ENCODE measurements around the gene RNASE1.

DNA sequence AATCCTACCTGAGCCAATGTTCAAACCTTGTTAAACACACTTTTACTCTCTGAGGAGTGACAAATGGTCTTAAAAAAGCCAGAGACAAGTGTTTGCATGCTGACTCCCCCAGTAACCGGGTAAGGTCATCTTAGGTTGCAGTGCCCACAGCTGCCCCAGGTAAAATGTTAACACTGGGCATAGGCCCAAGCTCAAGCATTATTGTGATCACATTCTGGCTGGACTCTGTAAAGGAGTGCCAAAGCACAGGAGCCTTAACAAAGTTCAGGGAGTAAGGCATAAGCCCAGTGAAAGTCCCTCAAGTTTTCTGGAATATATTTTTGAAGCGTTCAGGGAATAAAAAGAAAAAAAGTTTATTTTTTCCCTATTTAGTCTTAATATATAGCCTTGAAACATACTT lies 48.3 kb downstream of the RNASE1 start:
- TF ChIP-seq EZH2 (IDR thresholded peaks at IDR 0.05; ENCODE audit: low read length, unreplicated experiment), result no peak
- TF ChIP-seq, protein P1, sequence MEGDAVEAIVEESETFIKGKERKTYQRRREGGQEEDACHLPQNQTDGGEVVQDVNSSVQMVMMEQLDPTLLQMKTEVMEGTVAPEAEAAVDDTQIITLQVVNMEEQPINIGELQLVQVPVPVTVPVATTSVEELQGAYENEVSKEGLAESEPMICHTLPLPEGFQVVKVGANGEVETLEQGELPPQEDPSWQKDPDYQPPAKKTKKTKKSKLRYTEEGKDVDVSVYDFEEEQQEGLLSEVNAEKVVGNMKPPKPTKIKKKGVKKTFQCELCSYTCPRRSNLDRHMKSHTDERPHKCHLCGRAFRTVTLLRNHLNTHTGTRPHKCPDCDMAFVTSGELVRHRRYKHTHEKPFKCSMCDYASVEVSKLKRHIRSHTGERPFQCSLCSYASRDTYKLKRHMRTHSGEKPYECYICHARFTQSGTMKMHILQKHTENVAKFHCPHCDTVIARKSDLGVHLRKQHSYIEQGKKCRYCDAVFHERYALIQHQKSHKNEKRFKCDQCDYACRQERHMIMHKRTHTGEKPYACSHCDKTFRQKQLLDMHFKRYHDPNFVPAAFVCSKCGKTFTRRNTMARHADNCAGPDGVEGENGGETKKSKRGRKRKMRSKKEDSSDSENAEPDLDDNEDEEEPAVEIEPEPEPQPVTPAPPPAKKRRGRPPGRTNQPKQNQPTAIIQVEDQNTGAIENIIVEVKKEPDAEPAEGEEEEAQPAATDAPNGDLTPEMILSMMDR (conservative IDR thresholded peaks at IDR 0.05; ENCODE audit: low read depth, low read length), result no peak
- no peak for TF ChIP-seq EZH2phosphoT487 (IDR thresholded peaks at IDR 0.05; ENCODE audit: borderline replicate concordance, low read length)
